Ectodermal cell (in vitro differentiated cells): Measurements from ENCODE around the gene GKN1.
"Not testable (repeated sequence)": the region's sequence is repeated elsewhere in the genome, so short reads cannot be mapped to it uniquely, and the experiment has no call there.

Source experiments
- H3K27ac ChIP-seq: 2 replicates; pipeline ENCODE4 v1.7.0; 2013; ENCODE audit warnings: mild to moderate bottlenecking, low read depth, low read length; ENCODE audit not compliant: insufficient read depth, poor library complexity, severe bottlenecking
- H3K27me3 ChIP-seq: 2 replicates; pipeline ENCODE4 v1.7.0; 2013; ENCODE audit warnings: mild to moderate bottlenecking, low read length; ENCODE audit not compliant: insufficient read depth, control insufficient read depth, poor library complexity, severe bottlenecking
- H3K36me3 ChIP-seq: one replicate; pipeline ENCODE4 v1.7.0; 2013; ENCODE audit warnings: low read length; ENCODE audit not compliant: control insufficient read depth, insufficient read depth
- H3K4me1 ChIP-seq: one replicate; pipeline ENCODE4 v1.7.0; 2013; ENCODE audit warnings: low read length; ENCODE audit not compliant: control insufficient read depth, insufficient read depth
- H3K4me3 ChIP-seq: 2 replicates; pipeline ENCODE4 v1.7.0; 2013; ENCODE audit warnings: low read depth, low read length, control low read depth; ENCODE audit not compliant: insufficient read depth
- H3K9me3 ChIP-seq: 2 replicates; pipeline ENCODE4 v1.7.0; 2013; ENCODE audit warnings: mild to moderate bottlenecking, low read length, moderate library complexity; ENCODE audit not compliant: control insufficient read depth
- WGBS, 2 experiments: methylation state at CpG; one replicate each; pipeline ENCODE4 v1.1.7; 2013; ENCODE audit warnings: missing lambda C conversion rate in 2 of 2; 5-methylcytosine and 5-hydroxymethylcytosine counted together

Gene GKN1

DNA sequence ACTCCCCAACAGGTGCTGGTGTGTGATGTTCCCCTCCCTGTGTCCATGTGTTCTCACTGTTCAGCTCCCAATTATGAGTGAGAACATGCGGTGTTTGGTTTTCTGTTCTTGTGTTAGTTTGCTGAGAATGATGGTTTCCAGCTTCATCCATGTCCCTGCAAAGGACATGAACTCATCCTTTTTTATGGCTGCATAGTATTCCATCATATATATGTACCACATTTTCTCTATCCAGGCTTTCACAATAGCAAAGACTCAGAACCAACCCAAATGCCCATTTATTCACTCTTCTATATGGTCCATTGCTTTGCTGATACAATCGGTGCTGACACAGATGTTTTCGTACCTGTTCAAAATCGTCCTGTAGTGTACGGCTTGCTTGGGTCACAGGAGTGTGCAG is 19.0 kb upstream of the GKN1 start:
- not testable (repeated sequence) for H3K4me3 ChIP-seq, H3K4me1 ChIP-seq, H3K27me3 ChIP-seq, H3K27ac ChIP-seq, H3K9me3 ChIP-seq, H3K36me3 ChIP-seq
- 99 to 100% methylated on average over 4 of the region's 5 CpGs for WGBS, 2 experiments

DNA sequence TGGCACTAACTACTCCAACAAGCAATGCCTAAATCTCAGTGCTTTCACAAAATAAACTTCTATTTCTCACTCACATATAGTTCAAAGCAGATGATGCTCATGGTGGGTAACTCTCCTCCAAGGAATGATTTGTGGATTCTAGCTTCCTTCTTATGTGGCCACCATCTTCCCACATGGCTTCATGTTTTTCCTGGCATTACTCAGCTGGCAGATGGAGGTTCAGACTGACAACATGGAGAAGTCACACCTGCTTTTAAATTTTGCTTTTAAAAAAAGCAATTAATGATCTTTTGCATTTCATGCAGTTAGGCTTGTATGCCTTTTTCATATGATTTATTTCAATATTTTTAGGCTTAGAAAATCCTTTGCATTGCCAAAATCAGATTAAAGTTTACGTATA is 15.4 kb upstream of the GKN1 start:
- H3K4me1 ChIP-seq, result no peaks in the 10 kb centered on the region
- WGBS, 2 experiments, result no CpG with 5 or more reads among the region's 1 CpG

DNA sequence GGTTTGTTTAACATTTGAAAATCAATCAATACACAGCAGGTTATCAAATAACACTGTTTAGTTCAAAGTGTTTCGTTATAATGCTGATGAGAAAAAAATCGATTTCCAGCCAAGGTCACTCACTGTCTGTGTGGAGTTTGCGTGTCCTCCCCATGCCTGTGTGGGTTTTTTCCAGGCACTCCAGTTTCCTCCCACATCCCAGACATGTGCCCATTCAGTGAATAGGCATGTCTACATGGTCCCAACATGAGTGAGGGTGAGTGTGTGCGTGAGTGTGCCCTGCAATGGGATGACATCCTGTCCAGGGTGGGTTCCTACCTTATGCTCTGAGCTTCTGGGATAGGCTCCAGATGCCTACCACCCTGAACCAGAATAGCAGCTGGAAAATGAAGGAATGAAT is 13.1 kb upstream of the GKN1 start:
- no peak overlapping the region for H3K27ac ChIP-seq
- H3K36me3 ChIP-seq, result no peaks in the 10 kb centered on the region
- WGBS, 2 experiments, result 95 to 97% methylated on average over 4 of the region's 4 CpGs
- H3K27me3 ChIP-seq, result no peaks in the 10 kb centered on the region
- no peaks in the 10 kb centered on the region for H3K9me3 ChIP-seq
- no peaks in the 10 kb centered on the region for H3K4me1 ChIP-seq
- H3K4me3 ChIP-seq, result no peak overlapping the region

More for the DNA sequence above, 15.4 kb upstream of the GKN1 start:
- H3K36me3 ChIP-seq, result no peaks in the 10 kb centered on the region
- no peak overlapping the region for H3K4me3 ChIP-seq
- H3K27me3 ChIP-seq, result no peaks in the 10 kb centered on the region
- H3K27ac ChIP-seq, result no peak overlapping the region
- no peaks in the 10 kb centered on the region for H3K9me3 ChIP-seq

DNA sequence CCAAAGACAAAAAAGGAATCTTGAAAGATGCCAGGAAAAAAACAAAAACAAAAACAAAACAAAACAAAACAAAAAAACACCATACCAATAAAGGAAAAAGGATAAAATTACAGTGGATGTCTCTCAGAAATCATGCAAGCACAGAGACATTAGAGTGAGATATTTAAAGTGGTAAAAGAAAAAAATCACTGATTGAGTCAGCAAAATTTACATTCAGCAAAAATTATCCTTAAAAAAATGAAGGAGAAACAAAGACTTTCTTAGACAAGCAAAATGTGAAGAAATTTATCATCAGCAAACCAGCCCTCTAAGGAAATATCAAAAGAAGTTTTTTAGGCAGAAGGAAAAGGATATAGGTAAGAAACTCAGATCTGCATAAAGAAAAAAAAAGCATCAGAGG is 10.2 kb upstream of the GKN1 start:
- H3K9me3 ChIP-seq, result no peaks in the 10 kb centered on the region
- no peaks in the 10 kb centered on the region for H3K4me1 ChIP-seq
- H3K4me3 ChIP-seq, result no peak overlapping the region
- H3K27me3 ChIP-seq, result no peaks in the 10 kb centered on the region
- H3K27ac ChIP-seq, result no peak overlapping the region
- H3K36me3 ChIP-seq, result no peaks in the 10 kb centered on the region

DNA sequence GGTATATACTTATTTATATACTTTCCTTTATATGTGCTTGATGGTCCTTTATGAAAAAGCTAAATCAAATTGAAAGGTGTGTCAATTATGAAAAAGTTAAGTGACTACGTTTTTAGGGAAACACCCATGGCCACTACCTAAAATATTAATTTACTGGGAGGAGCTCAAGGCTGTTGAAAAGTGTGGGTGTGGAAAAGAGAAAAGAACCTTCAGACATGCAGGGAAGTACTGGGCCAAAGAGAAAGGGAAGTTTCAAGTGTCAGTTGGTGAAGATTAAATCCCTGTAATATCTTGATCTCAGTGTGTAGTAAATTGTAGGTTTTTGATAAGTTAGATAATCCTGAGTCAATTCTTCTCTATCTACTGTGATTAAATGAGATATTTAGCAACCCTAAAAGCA is 6.2 kb upstream of the GKN1 start:
- no peaks in the 10 kb centered on the region for H3K9me3 ChIP-seq
- H3K4me1 ChIP-seq, result no peaks in the 10 kb centered on the region
- H3K27ac ChIP-seq, result no peak overlapping the region
- WGBS, 2 experiments, result 100% methylated on average over 1 of the region's 1 CpG
- no peaks in the 10 kb centered on the region for H3K27me3 ChIP-seq
- no peak overlapping the region for H3K4me3 ChIP-seq
- no peaks in the 10 kb centered on the region for H3K36me3 ChIP-seq

DNA sequence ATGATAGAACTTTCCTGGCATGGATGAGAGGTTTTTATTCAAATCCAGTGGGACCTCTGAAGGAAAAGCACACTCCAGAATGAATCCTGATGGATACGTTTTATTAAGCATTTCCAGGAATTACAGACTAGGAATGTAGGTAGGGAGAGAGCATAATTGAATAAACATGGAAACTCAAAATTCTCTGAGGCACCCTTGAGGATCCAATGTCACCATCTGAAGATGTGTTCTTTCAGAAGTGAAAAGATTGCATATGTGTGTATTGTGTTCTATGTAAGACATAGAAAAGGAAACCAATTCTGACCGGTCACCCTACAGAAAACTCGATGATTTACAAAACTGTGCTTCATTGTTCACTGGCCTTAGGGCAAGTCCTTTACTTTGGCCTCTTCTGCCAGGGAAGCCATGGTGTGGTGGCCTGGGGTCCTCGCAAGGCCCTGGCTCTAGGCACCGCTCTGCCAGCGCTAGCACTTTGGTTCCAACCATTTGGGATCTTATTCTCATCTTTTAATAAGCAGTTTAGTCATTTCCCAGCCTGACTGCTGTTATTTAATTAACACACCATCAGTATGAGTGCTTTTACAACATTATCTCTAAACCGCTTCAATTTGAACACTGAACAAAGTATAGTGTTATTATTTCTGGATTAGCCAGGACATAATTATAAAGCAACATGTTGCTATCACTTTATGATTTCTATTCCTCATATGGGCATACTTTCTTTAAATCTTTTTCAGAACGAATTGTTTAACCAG is 4.5 kb upstream of the GKN1 start:
- H3K4me3 ChIP-seq, result no peak overlapping the region
- H3K4me1 ChIP-seq, result no peaks in the 10 kb centered on the region
- H3K27me3 ChIP-seq, result no peaks in the 10 kb centered on the region
- H3K9me3 ChIP-seq, result no peaks in the 10 kb centered on the region
- H3K36me3 ChIP-seq, result no peaks in the 10 kb centered on the region
- 77 to 84% methylated on average over 7 to 8 of the region's 8 CpGs for WGBS, 2 experiments
- no peak overlapping the region for H3K27ac ChIP-seq

DNA sequence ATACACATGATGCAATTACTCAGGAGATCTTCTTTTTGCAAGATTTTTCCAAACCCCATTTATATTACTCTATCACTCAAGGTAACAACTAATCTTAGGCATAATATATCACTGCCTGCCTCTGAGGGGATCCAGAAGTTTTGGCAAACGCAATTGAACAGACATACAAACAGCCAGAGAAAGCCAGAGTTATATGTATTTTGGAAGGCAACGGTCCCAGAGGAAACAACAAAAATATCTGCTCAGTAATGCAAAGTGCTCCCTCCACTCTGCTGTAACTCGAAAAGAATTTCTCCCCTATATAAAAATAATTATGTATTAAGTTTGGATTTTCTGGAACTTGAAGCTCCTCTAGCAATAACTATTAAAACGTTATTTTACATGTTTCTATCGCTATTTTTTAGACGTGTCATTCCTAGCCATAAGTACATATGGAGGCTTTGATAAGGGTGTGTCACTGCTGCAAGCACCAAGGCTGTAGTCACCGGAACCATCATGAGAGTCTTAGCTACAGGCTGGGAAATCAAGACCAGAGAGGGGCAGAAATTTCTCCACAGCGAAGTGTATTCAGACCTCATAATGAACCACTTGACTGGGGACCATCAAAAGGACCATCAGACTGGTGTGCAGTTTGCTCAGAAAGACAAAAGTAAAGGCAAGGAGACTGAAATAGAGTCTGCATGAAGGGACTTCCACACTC is 3.7 kb upstream of the GKN1 start:
- H3K27me3 ChIP-seq, result no peaks in the 10 kb centered on the region
- no peaks in the 10 kb centered on the region for H3K4me1 ChIP-seq
- H3K4me3 ChIP-seq, result no peak overlapping the region
- no peaks in the 10 kb centered on the region for H3K9me3 ChIP-seq
- H3K27ac ChIP-seq, result no peak overlapping the region
- no peaks in the 10 kb centered on the region for H3K36me3 ChIP-seq
- WGBS, 2 experiments, result 94 to 95% methylated on average over 7 of the region's 8 CpGs

DNA sequence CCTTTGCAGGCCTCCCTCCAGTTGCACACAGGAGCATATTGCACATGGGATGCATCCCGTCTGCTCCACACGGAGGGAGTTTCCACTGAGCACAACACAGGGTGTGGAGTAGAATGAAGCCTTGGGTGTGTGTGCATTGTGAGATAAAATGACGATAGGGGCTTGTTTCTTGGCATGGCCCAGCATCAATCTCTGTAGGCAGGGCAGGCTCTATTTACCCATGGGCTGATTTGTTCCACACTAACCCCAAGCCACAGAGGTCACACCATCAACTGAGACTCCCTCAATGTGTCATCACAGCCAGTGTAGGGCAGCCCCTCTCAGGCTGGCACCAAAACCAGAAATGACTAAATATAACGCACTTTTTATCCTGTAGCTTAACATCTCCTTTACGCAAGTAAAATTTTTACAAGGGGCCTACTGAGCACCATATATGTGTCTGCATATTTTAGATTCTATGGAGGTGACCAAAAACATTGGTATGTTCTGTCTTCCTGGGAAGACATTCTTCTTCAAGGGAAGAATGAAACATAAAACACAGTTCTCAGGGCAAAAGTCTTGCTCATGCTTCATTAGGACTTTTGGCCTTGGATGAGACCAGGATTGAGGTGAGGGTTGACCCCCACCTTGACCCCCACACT is 2.7 kb upstream of the GKN1 start:
- H3K36me3 ChIP-seq, result no peaks in the 10 kb centered on the region
- H3K27me3 ChIP-seq, result no peaks in the 10 kb centered on the region
- no peak overlapping the region for H3K4me3 ChIP-seq
- H3K27ac ChIP-seq, result no peak overlapping the region
- H3K4me1 ChIP-seq, result no peaks in the 10 kb centered on the region
- no peaks in the 10 kb centered on the region for H3K9me3 ChIP-seq
- WGBS, 2 experiments, result 96 to 97% methylated on average over 5 of the region's 5 CpGs

DNA sequence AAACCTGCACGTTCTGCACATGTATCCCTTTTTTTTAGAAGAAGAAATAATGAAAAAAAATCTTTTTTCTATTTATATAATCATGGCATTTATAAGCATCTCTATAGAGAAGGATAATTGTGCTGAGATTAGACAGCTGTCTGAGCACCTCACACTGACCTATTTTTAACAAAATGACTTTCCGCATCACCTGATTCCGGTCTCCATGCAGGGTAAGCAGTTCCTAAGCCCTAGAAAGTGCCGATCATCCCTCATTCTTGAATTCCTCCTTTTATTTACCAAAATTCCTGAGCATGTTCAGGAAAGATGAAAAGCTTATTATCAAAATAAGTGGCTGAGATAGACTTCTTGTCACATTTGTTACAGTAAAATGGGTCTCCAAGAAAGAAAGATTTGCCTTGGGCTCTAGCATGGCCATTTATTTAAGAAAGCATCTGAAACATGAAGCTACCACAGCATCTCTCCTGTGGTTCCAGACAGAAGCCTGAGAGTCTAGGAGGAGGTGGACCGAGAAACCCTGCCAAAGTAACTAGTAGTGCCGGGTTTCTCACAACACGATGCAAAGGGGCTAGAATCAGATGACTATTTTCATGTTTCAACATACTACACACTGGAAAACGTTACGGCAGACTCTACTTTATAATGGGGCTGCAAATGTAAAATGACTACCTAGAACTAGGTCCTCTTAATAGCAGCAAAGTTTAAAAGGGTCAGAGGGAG is 670 bp downstream of the GKN1 start:
- Histone ChIP-seq H3K27ac (no peak overlapping the region), H3K9me3 (no peaks in the 10 kb centered on the region), H3K27me3 (no peaks in the 10 kb centered on the region), H3K4me1 (no peaks in the 10 kb centered on the region), H3K4me3 (no peak overlapping the region), H3K36me3 (no peaks in the 10 kb centered on the region)
- 76 to 83% methylated on average over 8 of the region's 9 CpGs for WGBS, 2 experiments

DNA sequence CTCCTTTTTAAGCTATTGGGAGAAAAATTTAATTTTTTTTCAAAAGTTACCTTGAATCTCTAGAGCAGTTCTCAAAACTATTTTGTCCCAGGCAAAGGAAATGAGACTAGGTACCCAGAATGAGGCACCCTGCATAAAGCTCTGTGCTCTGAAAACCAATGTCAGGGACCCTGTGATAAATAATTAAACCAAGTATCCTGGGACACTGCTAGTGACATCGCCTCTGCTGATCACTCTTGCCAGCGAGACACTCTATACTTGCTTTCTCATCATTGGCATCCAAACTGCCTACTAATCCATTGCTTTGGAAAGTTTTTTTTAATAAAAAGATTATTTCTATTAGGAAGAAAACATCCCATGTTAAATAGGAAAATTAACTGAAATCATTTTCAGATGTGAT is 1.4 kb downstream of the GKN1 start:
- Histone ChIP-seq H3K27ac (no peak overlapping the region), H3K9me3 (no peaks in the 10 kb centered on the region), H3K36me3 (no peaks in the 10 kb centered on the region), H3K4me1 (no peaks in the 10 kb centered on the region), H3K4me3 (no peak overlapping the region), H3K27me3 (no peaks in the 10 kb centered on the region)
- WGBS, 2 experiments, result 94 to 97% methylated on average over 2 of the region's 2 CpGs
